ENCODE data around the gene STOML1.

DNA sequence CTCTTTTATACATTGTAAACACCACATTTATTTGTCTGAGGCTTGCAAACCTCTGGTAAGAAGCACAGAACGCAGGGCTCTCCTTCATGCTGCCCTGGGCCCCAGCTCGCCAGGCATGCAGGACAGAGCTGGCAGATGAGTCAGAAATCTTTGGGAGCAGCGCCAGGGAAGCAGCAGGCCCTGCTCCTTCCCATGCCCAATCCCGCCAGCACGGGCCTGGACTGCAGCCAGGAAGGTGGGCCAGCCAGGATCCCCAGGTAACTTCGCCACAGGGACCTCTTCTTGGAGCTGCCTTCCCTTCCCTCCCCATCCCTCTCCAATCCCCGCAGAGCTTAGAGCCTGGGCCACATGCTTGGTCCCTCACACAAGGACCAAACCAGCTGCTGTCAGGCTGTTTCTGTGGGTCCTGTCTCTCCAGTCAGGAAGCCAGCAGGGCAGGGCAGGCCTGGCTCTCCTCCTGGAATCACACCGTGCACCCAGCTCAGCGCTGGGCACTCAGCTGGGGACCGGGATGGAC lies 8.8 kb downstream of the STOML1 start:
- no peak for TF ChIP-seq POLR2A (IDR thresholded peaks at IDR 0.05)
- TF ChIP-seq, protein P1, sequence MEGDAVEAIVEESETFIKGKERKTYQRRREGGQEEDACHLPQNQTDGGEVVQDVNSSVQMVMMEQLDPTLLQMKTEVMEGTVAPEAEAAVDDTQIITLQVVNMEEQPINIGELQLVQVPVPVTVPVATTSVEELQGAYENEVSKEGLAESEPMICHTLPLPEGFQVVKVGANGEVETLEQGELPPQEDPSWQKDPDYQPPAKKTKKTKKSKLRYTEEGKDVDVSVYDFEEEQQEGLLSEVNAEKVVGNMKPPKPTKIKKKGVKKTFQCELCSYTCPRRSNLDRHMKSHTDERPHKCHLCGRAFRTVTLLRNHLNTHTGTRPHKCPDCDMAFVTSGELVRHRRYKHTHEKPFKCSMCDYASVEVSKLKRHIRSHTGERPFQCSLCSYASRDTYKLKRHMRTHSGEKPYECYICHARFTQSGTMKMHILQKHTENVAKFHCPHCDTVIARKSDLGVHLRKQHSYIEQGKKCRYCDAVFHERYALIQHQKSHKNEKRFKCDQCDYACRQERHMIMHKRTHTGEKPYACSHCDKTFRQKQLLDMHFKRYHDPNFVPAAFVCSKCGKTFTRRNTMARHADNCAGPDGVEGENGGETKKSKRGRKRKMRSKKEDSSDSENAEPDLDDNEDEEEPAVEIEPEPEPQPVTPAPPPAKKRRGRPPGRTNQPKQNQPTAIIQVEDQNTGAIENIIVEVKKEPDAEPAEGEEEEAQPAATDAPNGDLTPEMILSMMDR (IDR thresholded peaks at IDR 0.05), result no peak
